Spleen (tissue), 7 donors: ENCODE measurements around the gene RLN2.

Experiments
- CTCF ChIP-seq, 11 experiments: fragments of 200-600 bp in 7 of 11; fragments of 450-650 bp in 4 of 11; sonication (generic) in 4 of 11; IDR thresholded peaks in 8 of 11; conservative IDR thresholded peaks in 3 of 11; 1 replicate in 7 of 11; 2 replicates in 4 of 11; pipeline versions ENCODE4 v1.4.0 to v1.8.0; 2016 to 2021; ENCODE audit warnings: antibody characterized with exemption in 11 of 11, inconsistent platforms in 4 of 11, mild to moderate bottlenecking in 1 of 11
- POLR2A ChIP-seq, 3 donors: fragments of 450-650 bp; IDR thresholded peaks; one replicate each; pipeline ENCODE4 v1.5.1; 2017; ENCODE audit warnings: antibody characterized with exemption in 3 of 3, mild to moderate bottlenecking in 1 of 3
- POLR2AphosphoS5 ChIP-seq, 3 donors: sonication (generic); formaldehyde crosslinking; IDR thresholded peaks; one replicate each; pipeline ENCODE4 v1.5.1; 2017; ENCODE audit warnings: antibody characterized with exemption in 3 of 3
- donor health status: DM: no; HTN: no; CAD: no; lungs with moderate emphysema.
- donor health status: DM: no; HTN: no; CAD: no.
- donor health status: DM: no; HTN: no; CAD: no.

- TF ChIP-seq CTCF (IDR thresholded peaks at IDR 0.05 in 8 of 11, conservative IDR thresholded peaks at IDR 0.05 in 3 of 11) (no peak), POLR2A (IDR thresholded peaks at IDR 0.05) (no peak), POLR2AphosphoS5 (IDR thresholded peaks at IDR 0.05) (no peak)
These were observed 21.7 kb upstream of the RLN2 start for GRCh38 chr9:5326187-5326586.
